ENCODE data around the gene SLC24A2. TPM values are rescaled to one million over a fixed set of nuclear protein-coding genes. Genes with fewer than 3 reads are reported as not detected.

The SLC24A2 gene
- not detected in 2 replicates for total RNA-seq

GRCh38 chr9:19788614-19789271 lies at the start of gene SLC24A2:
TSS of gene SLC24A2 (minus strand) at chr9:19789037.

All from smooth muscle cell of the umbilical artery (primary cell).